ENCODE measurements around the gene FA2H. TPM values are rescaled to one million over a fixed set of nuclear protein-coding genes. Genes with fewer than 3 reads are reported as not detected.

Gene FA2H
- total RNA-seq, 2 donors from 2014 or later = 0.35 TPM; not detected in 1

GRCh38 chr16:74736531-74737157 is 38.0 kb downstream of the FA2H start:
- no peaks in the 10 kb centered on the region for H3K9me3 ChIP-seq
- TF ChIP-seq CTCF (IDR thresholded peaks at IDR 0.05) = no peak
- no peak overlapping the region for H3K4me3 ChIP-seq
- H3K36me3 ChIP-seq = no peaks in the 10 kb centered on the region
- H3K4me1 ChIP-seq = no peaks in the 10 kb centered on the region
- no peak for DNase-seq (ENCODE audit: low spot score)
- H3K27me3 ChIP-seq = no peaks in the 10 kb centered on the region
- no peak overlapping the region for H3K27ac ChIP-seq

GRCh38 chr16:74735554-74735953 is 39.1 kb downstream of the FA2H start:
- Histone ChIP-seq H3K4me3 (no peak overlapping the region), H3K27ac (no peak overlapping the region), H3K9me3 (no peaks in the 10 kb centered on the region), H3K36me3 (no peaks in the 10 kb centered on the region), H3K4me1 (no peaks in the 10 kb centered on the region), H3K27me3 (no peaks in the 10 kb centered on the region)
- no peak for DNase-seq (ENCODE audit: low spot score)
- no peak for TF ChIP-seq CTCF (IDR thresholded peaks at IDR 0.05)

GRCh38 chr16:74735162-74735452 is 39.5 kb downstream of the FA2H start:
- Histone ChIP-seq H3K27me3 (no peaks in the 10 kb centered on the region), H3K9me3 (no peaks in the 10 kb centered on the region), H3K4me1 (no peaks in the 10 kb centered on the region), H3K27ac (no peak overlapping the region), H3K36me3 (no peaks in the 10 kb centered on the region), H3K4me3 (no peak overlapping the region)
- no peak for TF ChIP-seq CTCF (IDR thresholded peaks at IDR 0.05)
- no peak for DNase-seq (ENCODE audit: low spot score)

DNA sequence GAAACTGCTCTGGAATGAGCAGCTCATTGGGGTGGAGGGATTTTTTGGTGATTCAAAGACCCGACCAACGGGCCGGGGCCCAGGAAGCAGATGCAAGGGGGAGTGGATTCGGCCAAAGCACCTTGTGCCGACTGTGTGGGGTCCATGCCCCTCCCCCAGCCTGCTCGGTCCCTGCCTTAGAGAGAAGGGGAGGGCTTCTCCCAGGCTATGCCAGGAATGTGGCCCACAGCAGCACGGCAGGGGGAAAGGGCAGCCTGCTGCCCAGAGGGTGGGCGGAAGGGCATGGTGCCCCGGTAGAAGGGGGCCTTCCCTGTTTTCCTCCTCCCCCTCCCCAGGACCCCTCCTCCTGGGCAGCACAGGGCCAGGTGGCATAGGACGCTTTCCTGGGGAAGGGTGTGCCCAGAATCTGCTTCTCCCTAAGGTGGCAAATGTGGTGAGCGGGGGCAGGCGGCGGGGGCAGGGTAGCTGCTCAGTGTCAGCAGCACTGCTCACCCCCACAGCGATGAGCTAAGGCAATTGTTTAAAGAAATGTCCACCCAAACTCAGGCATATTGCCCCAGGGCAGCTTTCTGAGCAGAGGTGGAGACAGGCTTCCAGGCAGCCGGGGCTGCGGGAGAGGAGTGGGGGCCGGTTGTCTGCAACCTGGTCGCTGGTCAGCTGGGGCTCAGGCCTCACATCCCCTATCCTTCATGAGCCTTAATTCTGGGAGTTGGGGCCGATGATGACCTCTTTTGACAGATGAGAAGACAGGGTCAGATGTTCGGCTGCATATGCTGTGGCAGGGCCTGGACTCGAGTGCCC is 40.1 kb downstream of the FA2H start:
- no peak overlapping the region for H3K4me3 ChIP-seq
- no peaks in the 10 kb centered on the region for H3K9me3 ChIP-seq
- H3K36me3 ChIP-seq = no peaks in the 10 kb centered on the region
- DNase-seq (ENCODE audit: low spot score) = no peak
- TF ChIP-seq CTCF (IDR thresholded peaks at IDR 0.05) = no peak
- H3K27ac ChIP-seq = no peak overlapping the region
- H3K27me3 ChIP-seq = no peaks in the 10 kb centered on the region
- H3K4me1 ChIP-seq = no peaks in the 10 kb centered on the region

- no peaks in the 10 kb centered on the region for H3K4me1 ChIP-seq
- no peak for DNase-seq (ENCODE audit: low spot score)
- TF ChIP-seq CTCF (IDR thresholded peaks at IDR 0.05) = no peak
Measured at GRCh38 chr16:74732707-74733350, 41.8 kb downstream of the FA2H start.

More at GRCh38 chr16:74732707-74733350, 41.8 kb downstream of the FA2H start:
- Histone ChIP-seq H3K27me3 (no peaks in the 10 kb centered on the region), H3K27ac (no peak overlapping the region), H3K36me3 (no peaks in the 10 kb centered on the region), H3K9me3 (no peaks in the 10 kb centered on the region), H3K4me3 (no peak overlapping the region)

All from right atrium auricular region (tissue), 2 donors.